Subcutaneous abdominal adipose tissue (tissue), 5 donors: ENCODE results near the gene PAX7.

Experiments used
- H3K27ac ChIP-seq: one replicate; pipeline ENCODE4 v1.7.0; 2013; ENCODE audit warnings: low read depth, mild to moderate bottlenecking, inconsistent platforms, low read length, moderate library complexity
- H3K27me3 ChIP-seq, 5 donors: one replicate each; pipeline ENCODE4 v1.7.0; 2013; ENCODE audit warnings: low read length in 5 of 5, inconsistent platforms in 1 of 5; ENCODE audit not compliant: control insufficient read depth in 5 of 5, insufficient read depth in 4 of 5
- H3K36me3 ChIP-seq, 5 donors: one replicate each; pipeline ENCODE4 v1.7.0; 2013; ENCODE audit warnings: low read length in 5 of 5; ENCODE audit not compliant: control insufficient read depth in 5 of 5, insufficient read depth in 5 of 5
- H3K4me1 ChIP-seq, 5 donors: one replicate each; pipeline ENCODE4 v1.7.0; 2013; ENCODE audit warnings: low read length in 5 of 5, mild to moderate bottlenecking in 3 of 5, moderate library complexity in 1 of 5; ENCODE audit not compliant: control insufficient read depth in 5 of 5, insufficient read depth in 5 of 5
- H3K4me3 ChIP-seq, 5 donors: one replicate each; pipeline ENCODE4 v1.7.0; 2013; ENCODE audit warnings: low read length in 5 of 5, low read depth in 1 of 5
- H3K9ac ChIP-seq, 5 donors: one replicate each; pipeline ENCODE4 v1.7.0; 2013; ENCODE audit warnings: low read length in 5 of 5, mild to moderate bottlenecking in 4 of 5, moderate library complexity in 3 of 5
- H3K9me3 ChIP-seq, 5 donors: one replicate each; pipeline ENCODE4 v1.7.0; 2013; ENCODE audit warnings: low read length in 5 of 5; ENCODE audit not compliant: control insufficient read depth in 5 of 5
- donor health status: healthy.
- donor health status: healthy.
- donor health status: healthy.
- donor health status: healthy.
- donor health status: healthy.

Gene PAX7

DNA sequence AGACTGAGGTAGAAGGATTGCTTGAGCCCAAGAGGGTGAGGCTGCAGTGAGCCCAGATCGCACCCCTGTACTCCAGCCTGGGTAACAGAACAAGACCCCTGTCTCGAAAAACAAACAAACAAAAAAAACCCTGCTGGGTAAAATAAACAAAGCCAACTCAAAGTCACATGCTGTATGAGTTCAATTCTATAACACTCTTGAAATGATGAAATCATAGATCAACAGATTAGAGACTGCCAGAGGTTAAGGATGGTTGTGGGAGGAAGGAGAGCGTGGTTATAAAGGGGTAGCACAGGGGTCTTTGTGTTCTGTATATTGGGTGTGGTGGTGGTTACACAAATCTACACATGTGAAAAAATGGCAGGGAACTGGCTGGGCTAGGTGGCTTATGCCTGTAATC, 166.3 kb downstream of the PAX7 start:
- Histone ChIP-seq H3K27me3 (peaks cover 8 to 28% (median 18%) of the 10 kb centered on the region in 5 donors), H3K4me3 (no peak overlapping the region), H3K27ac (no peak overlapping the region), H3K4me1 (no peaks in the 10 kb centered on the region), H3K36me3 (no peaks in the 10 kb centered on the region), H3K9me3 (peaks cover 4 to 13% (median 9%) of the 10 kb centered on the region in 5 donors), H3K9ac (no peak overlapping the region)
